ENCODE measurements around the gene DUOX1. TPM values are rescaled to one million over a fixed set of nuclear protein-coding genes. Genes with fewer than 3 reads are reported as not detected.

The DUOX1 gene
- total and polyA plus RNA-seq, 2 donors (not counting 3 experiments of a cell fraction or from before 2014, with no cell fraction given): not detected

DNA sequence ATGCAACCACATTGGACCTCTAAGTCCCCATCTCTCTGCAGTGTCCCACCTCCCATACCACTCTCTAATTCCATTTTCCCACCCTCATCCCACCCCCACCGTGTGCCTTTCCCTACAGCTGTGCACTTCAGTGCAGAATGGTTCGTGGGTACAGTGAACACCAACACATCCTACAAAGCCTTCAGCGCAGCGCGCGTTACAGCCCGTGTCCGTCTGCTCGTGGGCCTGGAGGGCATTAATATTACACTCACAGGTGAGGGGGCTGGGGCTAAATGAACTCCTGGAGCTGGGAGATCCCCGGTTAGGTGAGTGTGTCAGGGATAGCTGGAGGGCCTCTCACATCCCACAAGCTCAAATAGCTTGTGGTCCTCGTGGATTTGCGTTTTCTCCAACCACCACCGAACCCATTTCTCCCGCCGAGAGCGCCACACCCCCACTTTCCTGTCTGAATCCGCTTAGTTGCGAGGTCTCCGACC, 13.8 kb upstream of the DUOX1 start:
- H3K27me3 ChIP-seq (ENCODE audit: control insufficient read depth in 2 of 2, insufficient read depth in 2 of 2, low read length in 2 of 2): peaks cover 62 to 65% of the 10 kb centered on the region in 2 experiments
- H3K4me2 ChIP-seq (ENCODE audit: insufficient read depth, low read length): no peak overlapping the region
- ChIA-PET POLR2A (no interaction called here), CTCF (interaction anchor here (1.2 to 3.0 kb wide), 2 partner anchors 10 to 79 kb away, joined by 4 to 12 read pairs; no protein-coding TSS in a partner anchor)
- H2AFZ ChIP-seq (ENCODE audit: low read depth, low read length): no peak overlapping the region
- dilution Hi-C loops (cut with MboI; ENCODE audit: extremely low pct_ligation_motif_present, low sequenced_read_pairs) (no loop called here), intact Hi-C loops (cut with micrococcal nuclease) (loop anchor here (5.0 kb wide), 3 partner anchors 79 to 264 kb away; no protein-coding TSS in a partner anchor)
- H3K36me3 ChIP-seq (ENCODE audit: control insufficient read depth in 2 of 2, extremely low read depth in 1 of 2, insufficient read depth in 2 of 2, low read length in 2 of 2): no peaks in the 10 kb centered on the region
- no peaks in the 10 kb centered on the region for H3K79me2 ChIP-seq (ENCODE audit: control insufficient read depth, insufficient read depth, low read length)
- no peaks in the 10 kb centered on the region for H3K9me3 ChIP-seq (replicated peaks; ENCODE audit: control insufficient read depth, insufficient read depth, low read length)
- DNase-seq (ENCODE audit: low read depth, low spot score) (no peak), FAIRE-seq (no peak)
- H3K27ac ChIP-seq (ENCODE audit: insufficient read depth, low read depth, low read length): no peak overlapping the region
- H3K4me1 ChIP-seq (ENCODE audit: control insufficient read depth, extremely low read depth, insufficient read depth, low read length): peaks cover 4% of the 10 kb centered on the region
- BruUV-seq (replicated peaks): no TSS peak
- H4K20me1 ChIP-seq (replicated peaks; ENCODE audit: control insufficient read depth, extremely low read depth, insufficient read depth, low read length): no peaks in the 10 kb centered on the region
- no peaks in the 10 kb centered on the region for H3K9me1 ChIP-seq (replicated peaks; ENCODE audit: control insufficient read depth, extremely low read depth, insufficient read depth, low read length)
- no peak for TF ChIP-seq JUN (IDR thresholded peaks at IDR 0.05; ENCODE audit: borderline replicate concordance, insufficient read depth, insufficient read length, low read depth)
- no peak for TF ChIP-seq GATA2 (IDR thresholded peaks at IDR 0.05; ENCODE audit: insufficient read depth, insufficient read length, low read depth, low read length)
- no peak for TF ChIP-seq MYC (IDR thresholded peaks at IDR 0.05; ENCODE audit: low read depth, low read length)
- TF ChIP-seq FOS (IDR thresholded peaks at IDR 0.05; ENCODE audit: borderline replicate concordance, insufficient read depth, low read length): no peak
- no peak for TF ChIP-seq POLR2A (IDR thresholded peaks at IDR 0.05; ENCODE audit: low read depth, low read length)
- TF ChIP-seq EZH2 (IDR thresholded peaks at IDR 0.05; ENCODE audit: borderline replicate concordance, low read depth, low read length, severe bottlenecking): no peak
- no peak for TF ChIP-seq MAX (IDR thresholded peaks at IDR 0.05; ENCODE audit: insufficient read depth, insufficient read length)
- TF ChIP-seq POLR2AphosphoS5 (IDR thresholded peaks at IDR 0.05; ENCODE audit: insufficient read depth, low read depth, low read length): no peak
- no peak for TF ChIP-seq CTCF (IDR thresholded peaks at IDR 0.05; ENCODE audit: extremely low read depth in 1 of 2, insufficient read depth in 1 of 2, low read depth in 1 of 2, low read length in 2 of 2)
- no peak overlapping the region for H3K9ac ChIP-seq (replicated peaks; ENCODE audit: extremely low read depth, insufficient read depth, low read length)
- no peak overlapping the region for H3K4me3 ChIP-seq (replicated peaks in 1 of 3; ENCODE audit: insufficient read depth in 1 of 3, low read depth in 1 of 3, low read length in 3 of 3)
